ENCODE measurements around the gene CAST.

Gene CAST

GRCh38 chr5:96768708-96769251 lies 106.6 kb downstream of the CAST start:
- Histone ChIP-seq H3K9me3 (ENCODE audit: control insufficient read depth, insufficient read depth, low read length) (no peaks in the 10 kb centered on the region), H3K9me2 (replicated peaks; ENCODE audit: control insufficient read depth, low read length) (no peaks in the 10 kb centered on the region), H3F3A (ENCODE audit: control insufficient read depth, insufficient read depth) (no peaks in the 10 kb centered on the region), H3K4me2 (ENCODE audit: low read length) (no peak overlapping the region), H3K27ac (ENCODE audit: low read depth, low read length) (no peak overlapping the region), H4K20me1 (ENCODE audit: control insufficient read depth, insufficient read depth, low read depth, low read length) (no peaks in the 10 kb centered on the region), H3K36me3 (ENCODE audit: control insufficient read depth, low read length) (peaks cover 80% of the 10 kb centered on the region), H3K27me3 (ENCODE audit: control insufficient read depth, low read length) (no peaks in the 10 kb centered on the region), H3K79me2 (ENCODE audit: control insufficient read depth, low read length) (no peaks in the 10 kb centered on the region), H3K4me1 (ENCODE audit: control insufficient read depth, low read length) (no peaks in the 10 kb centered on the region), H3K4me3 (ENCODE audit: low read length) (no peak overlapping the region)
- TF ChIP-seq CTCF (IDR thresholded peaks at IDR 0.05; ENCODE audit: low read depth, low read length, poor library complexity, severe bottlenecking) (no peak), EZH2phosphoT487 (IDR thresholded peaks at IDR 0.05; ENCODE audit: borderline replicate concordance, low read length) (no peak)

GRCh38 chr5:96771395-96771794 lies 109.2 kb downstream of the CAST start:
- H3K4me2 ChIP-seq (ENCODE audit: low read length), result no peak overlapping the region
- no peaks in the 10 kb centered on the region for H3K27me3 ChIP-seq (ENCODE audit: control insufficient read depth, low read length)
- H3K9me2 ChIP-seq (replicated peaks; ENCODE audit: control insufficient read depth, low read length), result no peaks in the 10 kb centered on the region
- H3K9me3 ChIP-seq (ENCODE audit: control insufficient read depth, insufficient read depth, low read length), result no peaks in the 10 kb centered on the region
- no peak for TF ChIP-seq EZH2phosphoT487 (IDR thresholded peaks at IDR 0.05; ENCODE audit: borderline replicate concordance, low read length)
- TF ChIP-seq CTCF (IDR thresholded peaks at IDR 0.05; ENCODE audit: low read depth, low read length, poor library complexity, severe bottlenecking), result no peak
- H3F3A ChIP-seq (ENCODE audit: control insufficient read depth, insufficient read depth), result no peaks in the 10 kb centered on the region
- no peaks in the 10 kb centered on the region for H3K79me2 ChIP-seq (ENCODE audit: control insufficient read depth, low read length)
- H3K27ac ChIP-seq (ENCODE audit: low read depth, low read length), result no peak overlapping the region
- H3K36me3 ChIP-seq (ENCODE audit: control insufficient read depth, low read length), result peaks cover 88% of the 10 kb centered on the region
- H3K4me1 ChIP-seq (ENCODE audit: control insufficient read depth, low read length), result no peaks in the 10 kb centered on the region
- no peak overlapping the region for H3K4me3 ChIP-seq (ENCODE audit: low read length)
- H4K20me1 ChIP-seq (ENCODE audit: control insufficient read depth, insufficient read depth, low read depth, low read length), result no peaks in the 10 kb centered on the region

GRCh38 chr5:96772111-96772510 lies 109.9 kb downstream of the CAST start:
- Histone ChIP-seq H3K36me3 (ENCODE audit: control insufficient read depth, low read length) (peaks cover 88% of the 10 kb centered on the region), H3K9me2 (replicated peaks; ENCODE audit: control insufficient read depth, low read length) (no peaks in the 10 kb centered on the region), H3K4me2 (ENCODE audit: low read length) (no peak overlapping the region), H3K79me2 (ENCODE audit: control insufficient read depth, low read length) (no peaks in the 10 kb centered on the region), H3K27me3 (ENCODE audit: control insufficient read depth, low read length) (no peaks in the 10 kb centered on the region), H3F3A (ENCODE audit: control insufficient read depth, insufficient read depth) (no peaks in the 10 kb centered on the region), H3K9me3 (ENCODE audit: control insufficient read depth, insufficient read depth, low read length) (no peaks in the 10 kb centered on the region), H3K4me3 (ENCODE audit: low read length) (no peak overlapping the region), H4K20me1 (ENCODE audit: control insufficient read depth, insufficient read depth, low read depth, low read length) (no peaks in the 10 kb centered on the region), H3K27ac (ENCODE audit: low read depth, low read length) (no peak overlapping the region), H3K4me1 (ENCODE audit: control insufficient read depth, low read length) (no peaks in the 10 kb centered on the region)
- TF ChIP-seq CTCF (IDR thresholded peaks at IDR 0.05; ENCODE audit: low read depth, low read length, poor library complexity, severe bottlenecking) (no peak), EZH2phosphoT487 (IDR thresholded peaks at IDR 0.05; ENCODE audit: borderline replicate concordance, low read length) (no peak)
